WTC11 (cell line): Measurements from ENCODE around the gene GABRB3.

ENCODE experiments used
- NFE2L1 ChIP-seq: sonication (generic); formaldehyde crosslinking; IDR thresholded peaks from 2 replicates; pipeline ENCODE4 v1.8.1; 2023; ENCODE audit warnings: missing genetic modification reagents
- USF2 ChIP-seq: sonication (generic); formaldehyde crosslinking; IDR thresholded peaks from 2 replicates; pipeline ENCODE4 v1.8.1; 2023; ENCODE audit warnings: mild to moderate bottlenecking, missing genetic modification reagents, moderate library complexity
- TF ChIP-seq, protein P1 (sequence below): fragments of 200-600 bp; IDR thresholded peaks from 2 replicates; pipeline ENCODE4 v1.8.0; 2022; ENCODE audit warnings: antibody characterized with exemption
- TF ChIP-seq, protein P2 (sequence below): sonication (generic); formaldehyde crosslinking; IDR thresholded peaks from 2 replicates; pipeline ENCODE4 v1.8.1; 2023; ENCODE audit warnings: mild to moderate bottlenecking, missing genetic modification reagents, borderline replicate concordance

GRCh38 chr15:26686547-26687187 is 86.2 kb downstream of the GABRB3 start:
- TF ChIP-seq NFE2L1 (CRISPR knock-in tag) (no peak), USF2 (CRISPR knock-in tag) (no peak)
- TF ChIP-seq, protein P1, sequence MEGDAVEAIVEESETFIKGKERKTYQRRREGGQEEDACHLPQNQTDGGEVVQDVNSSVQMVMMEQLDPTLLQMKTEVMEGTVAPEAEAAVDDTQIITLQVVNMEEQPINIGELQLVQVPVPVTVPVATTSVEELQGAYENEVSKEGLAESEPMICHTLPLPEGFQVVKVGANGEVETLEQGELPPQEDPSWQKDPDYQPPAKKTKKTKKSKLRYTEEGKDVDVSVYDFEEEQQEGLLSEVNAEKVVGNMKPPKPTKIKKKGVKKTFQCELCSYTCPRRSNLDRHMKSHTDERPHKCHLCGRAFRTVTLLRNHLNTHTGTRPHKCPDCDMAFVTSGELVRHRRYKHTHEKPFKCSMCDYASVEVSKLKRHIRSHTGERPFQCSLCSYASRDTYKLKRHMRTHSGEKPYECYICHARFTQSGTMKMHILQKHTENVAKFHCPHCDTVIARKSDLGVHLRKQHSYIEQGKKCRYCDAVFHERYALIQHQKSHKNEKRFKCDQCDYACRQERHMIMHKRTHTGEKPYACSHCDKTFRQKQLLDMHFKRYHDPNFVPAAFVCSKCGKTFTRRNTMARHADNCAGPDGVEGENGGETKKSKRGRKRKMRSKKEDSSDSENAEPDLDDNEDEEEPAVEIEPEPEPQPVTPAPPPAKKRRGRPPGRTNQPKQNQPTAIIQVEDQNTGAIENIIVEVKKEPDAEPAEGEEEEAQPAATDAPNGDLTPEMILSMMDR = no peak
- TF ChIP-seq, protein P2, sequence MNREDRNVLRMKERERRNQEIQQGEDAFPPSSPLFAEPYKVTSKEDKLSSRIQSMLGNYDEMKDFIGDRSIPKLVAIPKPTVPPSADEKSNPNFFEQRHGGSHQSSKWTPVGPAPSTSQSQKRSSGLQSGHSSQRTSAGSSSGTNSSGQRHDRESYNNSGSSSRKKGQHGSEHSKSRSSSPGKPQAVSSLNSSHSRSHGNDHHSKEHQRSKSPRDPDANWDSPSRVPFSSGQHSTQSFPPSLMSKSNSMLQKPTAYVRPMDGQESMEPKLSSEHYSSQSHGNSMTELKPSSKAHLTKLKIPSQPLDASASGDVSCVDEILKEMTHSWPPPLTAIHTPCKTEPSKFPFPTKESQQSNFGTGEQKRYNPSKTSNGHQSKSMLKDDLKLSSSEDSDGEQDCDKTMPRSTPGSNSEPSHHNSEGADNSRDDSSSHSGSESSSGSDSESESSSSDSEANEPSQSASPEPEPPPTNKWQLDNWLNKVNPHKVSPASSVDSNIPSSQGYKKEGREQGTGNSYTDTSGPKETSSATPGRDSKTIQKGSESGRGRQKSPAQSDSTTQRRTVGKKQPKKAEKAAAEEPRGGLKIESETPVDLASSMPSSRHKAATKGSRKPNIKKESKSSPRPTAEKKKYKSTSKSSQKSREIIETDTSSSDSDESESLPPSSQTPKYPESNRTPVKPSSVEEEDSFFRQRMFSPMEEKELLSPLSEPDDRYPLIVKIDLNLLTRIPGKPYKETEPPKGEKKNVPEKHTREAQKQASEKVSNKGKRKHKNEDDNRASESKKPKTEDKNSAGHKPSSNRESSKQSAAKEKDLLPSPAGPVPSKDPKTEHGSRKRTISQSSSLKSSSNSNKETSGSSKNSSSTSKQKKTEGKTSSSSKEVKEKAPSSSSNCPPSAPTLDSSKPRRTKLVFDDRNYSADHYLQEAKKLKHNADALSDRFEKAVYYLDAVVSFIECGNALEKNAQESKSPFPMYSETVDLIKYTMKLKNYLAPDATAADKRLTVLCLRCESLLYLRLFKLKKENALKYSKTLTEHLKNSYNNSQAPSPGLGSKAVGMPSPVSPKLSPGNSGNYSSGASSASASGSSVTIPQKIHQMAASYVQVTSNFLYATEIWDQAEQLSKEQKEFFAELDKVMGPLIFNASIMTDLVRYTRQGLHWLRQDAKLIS (CRISPR knock-in tag) = no peak
